Ramos (cell line): ENCODE results near the gene ATE1.
"Not testable (repeated sequence)": the region's sequence is repeated elsewhere in the genome, so short reads cannot be mapped to it uniquely, and the experiment has no call there.

Experiments
- in situ Hi-C: fragments of 300-500 bp; cut with MboI; formaldehyde crosslinking; loops from one replicate; pipeline ENCODE4 v1.14.3; 2022; ENCODE audit warnings: low sequenced_read_pairs; ENCODE audit not compliant: unreplicated experiment

ATE1 gene

GRCh38 chr10:121800831-121801230, 127.0 kb downstream of the ATE1 start:
- in situ Hi-C loops, result no loop called here

- in situ Hi-C loops, result no loop called here
Measured at GRCh38 chr10:121800146-121800545, 127.7 kb downstream of the ATE1 start.

GRCh38 chr10:121797490-121797889, 130.3 kb downstream of the ATE1 start:
- in situ Hi-C loops, result no loop called here

- in situ Hi-C loops, result no loop called here
Measured at GRCh38 chr10:121796342-121796741, 131.5 kb downstream of the ATE1 start.

DNA sequence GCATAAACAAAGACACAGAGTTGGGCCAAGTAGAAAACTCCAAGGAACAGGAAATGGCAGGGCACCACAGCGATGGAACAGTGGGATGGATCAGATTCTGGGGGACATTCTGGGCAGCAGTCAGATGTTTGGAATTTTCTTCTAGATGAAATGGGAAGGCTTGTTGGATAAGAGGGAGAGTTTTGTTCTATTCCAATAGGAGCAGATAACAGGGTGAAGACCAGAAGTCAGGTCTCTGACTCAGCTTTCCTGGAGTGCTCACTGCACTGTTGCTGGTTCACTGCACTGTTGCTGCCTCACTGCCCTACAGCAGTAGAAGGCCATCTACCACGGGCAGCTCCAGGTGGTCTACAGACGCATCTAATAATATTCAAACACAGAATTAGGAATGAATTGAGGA, 135.6 kb downstream of the ATE1 start:
- in situ Hi-C loops, result no loop called here

DNA sequence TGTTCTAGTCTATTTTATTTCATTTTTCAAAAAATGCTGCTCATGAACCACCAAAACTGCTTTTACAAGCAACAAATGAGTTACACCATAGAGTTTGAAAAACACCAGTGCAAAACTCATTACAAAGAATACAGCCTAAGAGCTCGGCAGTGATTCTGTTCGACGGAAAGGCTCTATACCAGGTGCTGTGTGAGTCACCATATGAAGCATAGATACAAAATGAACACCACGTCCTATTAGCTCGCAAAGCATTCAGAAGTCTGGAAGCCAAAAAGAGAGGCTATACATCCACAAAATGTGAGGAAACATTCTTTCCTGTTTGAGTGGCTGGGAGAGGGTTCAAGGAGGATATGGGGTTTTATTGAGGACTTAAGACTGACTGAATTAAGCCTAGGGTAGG, 136.1 kb downstream of the ATE1 start:
- in situ Hi-C loops, result no loop called here

- in situ Hi-C loops, result no loop called here
Measured at GRCh38 chr10:121788717-121789116, 139.1 kb downstream of the ATE1 start.

DNA sequence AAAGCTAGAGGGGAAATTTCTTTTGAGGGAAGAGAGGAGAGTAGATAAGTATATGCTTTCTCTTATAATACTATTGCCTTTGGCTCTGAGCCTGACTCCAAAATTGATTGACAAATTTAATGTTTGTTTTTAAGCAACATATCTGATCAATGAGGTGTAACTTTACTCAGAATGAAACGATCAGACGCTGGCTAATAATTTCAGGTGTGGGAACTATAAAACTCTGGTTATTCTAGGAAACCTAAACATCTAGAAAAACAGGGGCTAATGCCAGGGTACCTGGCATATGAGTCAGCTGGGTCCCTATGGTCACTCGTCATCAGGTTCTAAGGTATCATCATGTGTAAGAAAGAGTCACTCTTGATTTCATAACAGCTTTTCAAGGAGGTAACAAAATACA, 139.7 kb downstream of the ATE1 start:
- in situ Hi-C loops, result no loop called here

DNA sequence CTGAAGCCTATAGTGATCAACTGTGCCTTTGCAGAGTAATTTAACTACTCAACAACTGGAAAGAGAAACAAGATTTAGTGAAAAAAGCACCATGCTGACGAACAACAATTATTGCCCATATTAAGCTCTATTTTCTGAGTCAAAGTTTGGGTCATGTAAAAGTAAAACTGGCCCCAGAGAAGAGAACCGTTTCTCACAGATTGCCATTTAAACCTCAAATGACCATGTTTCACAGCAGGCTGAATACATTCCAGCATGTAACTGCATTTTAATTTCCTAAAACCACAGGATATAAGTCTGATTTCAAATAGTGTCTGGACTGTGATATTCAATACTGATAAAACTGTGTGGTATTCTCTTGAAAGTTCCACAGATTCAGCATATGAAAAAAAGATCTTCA, 140.7 kb downstream of the ATE1 start:
- in situ Hi-C loops, result no loop called here

DNA sequence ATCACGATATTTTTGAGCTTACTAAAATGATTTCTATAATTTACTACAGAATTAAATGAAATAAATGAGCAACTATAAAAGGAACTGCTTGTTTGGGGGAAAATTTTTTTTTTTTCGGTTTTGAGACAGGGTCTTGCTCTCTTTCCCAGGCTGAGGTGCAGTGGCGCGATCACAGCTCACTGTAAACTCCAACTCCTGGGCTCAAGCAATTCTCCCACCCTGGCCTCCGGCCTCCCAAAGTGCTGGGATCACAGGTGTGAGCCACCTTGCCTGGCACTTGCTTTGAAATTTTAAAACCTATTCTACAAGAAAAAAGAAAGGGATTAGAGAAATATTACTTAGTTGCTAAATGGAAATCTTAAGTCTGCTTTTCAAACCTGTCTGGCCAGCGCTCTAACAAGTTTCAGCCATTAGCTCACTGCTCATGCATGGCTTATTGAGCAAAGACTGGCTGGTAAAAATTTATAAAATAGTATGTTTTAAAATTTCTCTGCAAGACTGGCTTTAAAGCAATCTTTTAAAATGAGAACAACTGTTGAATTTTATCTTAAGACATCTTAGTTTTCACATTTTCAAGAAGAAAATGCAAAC, 144.0 kb downstream of the ATE1 start:
- in situ Hi-C loops, result no loop called here

DNA sequence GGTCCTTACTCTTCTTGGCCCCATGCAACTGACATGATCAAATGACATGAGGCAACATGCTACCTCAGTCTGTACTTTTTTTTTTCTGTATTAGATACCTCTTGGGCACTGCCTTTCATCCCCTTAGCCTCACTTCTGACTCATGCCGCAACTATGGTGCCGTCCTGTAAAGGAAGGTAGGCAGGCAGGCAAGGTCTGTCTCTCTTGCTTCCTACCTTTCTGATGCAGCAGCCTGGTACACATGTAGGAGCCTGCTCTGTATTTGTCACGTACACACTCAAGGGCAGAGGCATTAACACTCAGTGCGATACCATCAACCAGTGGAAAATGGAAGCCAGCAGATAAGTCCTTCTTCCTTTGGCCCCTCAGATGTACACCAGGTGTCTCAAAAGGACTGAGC, 146.7 kb downstream of the ATE1 start:
- in situ Hi-C loops, result no loop called here

- in situ Hi-C loops, result no loop called here
Measured at GRCh38 chr10:121774813-121775212, 153.0 kb downstream of the ATE1 start.

DNA sequence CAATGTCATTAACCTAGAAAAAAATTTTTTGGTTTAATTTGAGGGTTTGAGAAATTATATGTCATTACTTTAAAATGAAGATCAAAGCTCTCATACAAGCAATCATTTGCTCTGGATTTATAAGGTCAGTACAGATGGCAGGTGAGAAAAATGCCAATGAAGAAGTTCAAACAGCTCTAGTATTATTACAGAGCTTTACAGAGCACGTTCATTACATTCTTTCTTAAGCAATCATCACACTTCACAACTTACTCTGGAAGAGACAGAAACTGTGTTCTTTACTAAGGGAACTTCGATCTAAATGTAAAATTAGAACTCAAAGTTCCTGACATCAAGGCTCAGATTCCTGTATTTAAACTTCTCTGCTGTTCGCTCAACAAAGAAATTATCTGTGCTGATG, 153.4 kb downstream of the ATE1 start:
- in situ Hi-C loops, result no loop called here

GRCh38 chr10:121772884-121773283, 154.9 kb downstream of the ATE1 start:
- in situ Hi-C loops, result no loop called here

- in situ Hi-C loops, result no loop called here
Measured at GRCh38 chr10:121772406-121772805, 155.4 kb downstream of the ATE1 start.

GRCh38 chr10:121771966-121772365, 155.9 kb downstream of the ATE1 start:
- in situ Hi-C loops, result no loop called here

GRCh38 chr10:121766426-121766825, 161.4 kb downstream of the ATE1 start:
- in situ Hi-C loops, result no loop called here

GRCh38 chr10:121765204-121765603, 162.6 kb downstream of the ATE1 start:
- in situ Hi-C loops, result no loop called here

DNA sequence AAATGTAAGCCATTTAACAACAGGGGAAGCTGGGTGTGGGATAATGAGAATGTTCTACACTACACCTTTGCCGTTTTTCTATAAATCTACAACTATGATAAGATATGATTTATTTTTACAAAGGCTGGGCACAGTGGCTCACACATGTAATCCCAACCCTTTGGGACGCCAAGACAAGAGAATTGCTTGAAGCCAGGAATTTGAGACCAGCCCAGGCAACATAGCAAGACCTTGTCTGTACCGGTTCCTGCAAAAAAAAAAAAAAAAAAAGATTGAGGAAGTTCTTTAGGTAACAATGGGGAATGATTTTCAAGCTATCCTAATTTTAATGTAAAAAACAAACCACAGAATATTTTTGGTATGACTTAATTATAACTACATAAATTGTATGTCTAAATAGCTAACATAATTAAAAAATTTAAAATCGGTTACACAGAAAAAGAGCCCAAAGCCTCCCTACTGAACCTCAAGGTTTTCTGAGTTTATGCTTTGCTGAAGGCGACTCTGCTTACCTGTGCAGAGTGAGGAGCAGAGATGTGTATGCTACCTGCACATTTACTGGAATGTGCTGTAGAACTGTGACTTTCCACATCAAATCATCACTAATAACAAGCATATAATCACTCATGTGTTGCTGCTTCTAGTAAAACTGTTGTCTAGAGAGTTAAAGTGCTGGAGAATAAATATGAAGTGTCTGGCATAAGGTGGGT, 163.4 kb downstream of the ATE1 start:
- in situ Hi-C loops, result no loop called here

DNA sequence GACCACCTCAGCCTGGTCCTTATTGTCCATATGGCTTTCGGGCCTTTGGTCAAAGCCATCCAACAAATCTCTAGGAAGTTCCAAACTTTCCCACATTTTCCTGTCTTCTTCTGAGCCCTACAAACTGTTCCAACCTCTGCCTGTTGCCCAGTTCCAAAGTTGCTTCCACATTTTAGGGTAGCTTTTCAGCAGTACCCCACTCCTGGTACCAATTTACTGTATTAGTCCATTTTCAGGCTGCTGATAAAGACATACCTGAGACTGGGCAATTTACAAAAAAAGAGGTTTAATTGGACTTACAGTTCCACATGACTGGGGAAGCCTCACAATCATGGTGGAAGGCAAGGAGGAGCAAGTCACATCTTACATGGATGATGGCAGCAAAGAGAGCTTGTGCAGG, 170.6 kb downstream of the ATE1 start:
- in situ Hi-C loops, result not testable (repeated sequence)

DNA sequence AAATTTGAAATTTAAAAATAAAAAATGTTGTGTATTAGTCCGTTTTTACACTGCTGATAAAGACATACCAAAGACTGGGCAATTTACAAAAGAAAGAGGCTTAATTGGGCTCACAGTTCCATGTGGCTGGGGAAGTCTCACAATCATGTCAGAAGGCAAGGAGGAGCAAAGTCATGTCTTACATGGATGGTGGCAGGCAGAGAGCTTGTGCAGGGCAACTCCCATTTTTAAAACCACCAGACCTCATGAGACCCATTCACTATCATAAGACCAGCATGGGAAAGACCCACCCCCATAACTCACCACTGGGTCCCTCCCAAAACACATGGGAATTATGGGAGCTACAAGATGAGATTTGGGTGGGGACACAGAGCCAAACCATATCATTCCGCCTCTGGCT, 172.3 kb downstream of the ATE1 start:
- in situ Hi-C loops, result not testable (repeated sequence)

- in situ Hi-C loops, result no loop called here
Measured at GRCh38 chr10:121754666-121755065, 173.2 kb downstream of the ATE1 start.
